Stimulated activated CD4-positive, alpha-beta T cell treated with anti-CD3 and anti-CD28 coated beads, Interleukin-12 subunit alpha, Interleukin-12 subunit beta, amount 100 ng/mL, for 48 hours (primary cell): ENCODE data around the gene NUAK1.
"Not testable (repeated sequence)": the region's sequence is repeated elsewhere in the genome, so short reads cannot be mapped to it uniquely, and the experiment has no call there.

ENCODE experiments used
- DNase-seq, 3 donors: peaks; one replicate each; pipeline ENCODE4 v3.0.0-alpha.2; 2020; ENCODE audit warnings: low read depth in 2 of 3, low spot score in 1 of 3

NUAK1 gene

DNA sequence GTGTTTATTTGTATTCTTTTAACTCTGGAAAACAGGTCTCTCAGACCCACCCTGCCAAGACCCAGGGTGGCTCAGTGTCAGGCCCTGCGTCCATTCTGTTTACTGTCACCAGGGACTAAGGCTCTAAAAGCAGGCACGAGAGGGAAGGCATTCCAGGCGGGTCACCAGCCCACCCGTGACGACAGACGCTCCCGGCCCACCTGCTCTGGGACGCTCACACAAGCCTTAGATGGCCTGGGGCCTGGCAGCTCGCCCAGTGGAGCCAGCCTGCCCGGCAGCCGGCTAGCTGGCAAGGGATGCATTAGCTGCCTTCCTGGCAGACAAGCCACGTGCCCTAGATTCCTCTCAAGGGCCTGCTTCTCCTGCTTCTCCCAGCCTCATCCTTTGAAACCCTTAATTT lies 9.2 kb upstream of the NUAK1 start:
- DNase-seq: no peak

DNA sequence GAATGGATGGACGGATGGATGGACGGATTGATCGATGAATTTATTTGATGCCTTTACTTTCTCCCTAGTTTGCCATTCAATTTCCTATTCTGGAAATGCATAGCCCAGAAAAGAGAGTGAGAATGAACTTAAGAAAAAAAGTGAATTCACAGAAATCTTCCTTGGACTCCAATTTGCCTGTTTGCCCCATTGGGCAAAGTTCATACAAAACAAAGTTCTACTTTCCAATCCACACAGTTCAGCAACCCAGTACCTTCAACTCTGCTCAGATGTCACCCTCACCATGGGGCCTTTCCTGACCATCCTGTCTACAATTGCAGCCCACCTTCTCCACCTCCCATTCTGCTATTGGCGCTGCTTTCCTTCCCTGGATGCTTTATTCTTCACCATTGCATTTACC lies 8.2 kb upstream of the NUAK1 start:
- no peak for DNase-seq

DNA sequence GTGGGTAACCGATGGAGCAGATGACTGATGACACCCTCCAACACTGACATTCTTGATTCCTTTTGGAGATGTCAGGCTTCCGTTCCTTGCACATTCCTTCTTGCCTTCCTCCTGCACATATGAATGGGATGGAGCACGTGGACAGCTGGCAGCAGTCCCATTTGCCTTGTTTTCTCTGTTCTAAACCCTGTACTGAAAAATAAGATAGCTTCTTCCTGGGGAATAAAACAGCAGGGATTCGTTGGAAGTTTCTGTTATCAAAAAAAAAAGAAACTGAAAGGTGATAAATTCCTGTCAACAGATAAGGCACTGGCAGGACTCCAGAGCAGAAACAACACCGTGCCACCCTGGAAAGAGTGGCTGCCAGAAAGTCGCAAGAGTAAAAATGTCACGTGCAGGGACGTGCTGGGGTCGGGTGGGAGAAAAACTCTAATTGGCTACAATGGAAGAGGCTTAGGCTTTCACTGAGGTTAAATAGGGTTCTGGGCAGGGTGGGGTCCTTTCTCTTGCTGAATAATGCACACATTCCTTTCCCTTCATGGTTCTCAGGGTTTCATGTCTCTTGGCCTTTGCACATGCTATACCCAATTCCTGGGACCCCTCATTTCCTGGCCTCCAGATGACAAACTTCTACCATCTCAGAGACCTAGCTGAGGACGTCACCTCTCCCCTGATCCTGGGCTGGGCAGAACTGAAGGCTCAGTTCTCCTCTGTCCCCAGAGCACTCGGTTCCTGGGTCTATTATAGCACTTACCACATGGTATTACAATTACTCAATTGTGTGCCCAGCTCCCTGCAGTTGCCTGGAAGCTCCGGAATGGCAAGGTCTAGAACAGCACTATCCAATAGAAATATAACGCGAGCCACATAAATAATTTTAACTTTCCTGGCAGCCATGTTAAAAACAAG lies 7.0 kb upstream of the NUAK1 start:
- no peak for DNase-seq

DNA sequence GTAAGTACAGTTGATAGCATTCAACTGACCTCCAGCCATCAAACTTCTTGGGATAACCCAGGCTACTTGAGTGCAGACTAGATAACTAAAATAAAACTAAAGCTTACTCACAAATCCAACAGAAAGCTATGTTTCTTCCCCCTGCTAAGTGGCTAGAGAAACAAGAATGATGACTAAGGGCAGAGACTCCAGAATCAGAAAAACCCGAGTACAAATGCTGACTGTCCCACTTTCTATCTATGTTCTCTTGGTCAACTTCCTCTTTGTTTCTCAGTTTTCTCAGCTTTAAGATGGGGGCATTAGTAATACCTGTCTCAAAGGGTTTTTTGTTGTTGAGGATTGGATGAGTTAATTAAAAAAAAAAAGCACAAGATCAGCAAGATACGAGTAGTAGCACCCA lies 6.1 kb upstream of the NUAK1 start:
- DNase-seq: no peak

DNA sequence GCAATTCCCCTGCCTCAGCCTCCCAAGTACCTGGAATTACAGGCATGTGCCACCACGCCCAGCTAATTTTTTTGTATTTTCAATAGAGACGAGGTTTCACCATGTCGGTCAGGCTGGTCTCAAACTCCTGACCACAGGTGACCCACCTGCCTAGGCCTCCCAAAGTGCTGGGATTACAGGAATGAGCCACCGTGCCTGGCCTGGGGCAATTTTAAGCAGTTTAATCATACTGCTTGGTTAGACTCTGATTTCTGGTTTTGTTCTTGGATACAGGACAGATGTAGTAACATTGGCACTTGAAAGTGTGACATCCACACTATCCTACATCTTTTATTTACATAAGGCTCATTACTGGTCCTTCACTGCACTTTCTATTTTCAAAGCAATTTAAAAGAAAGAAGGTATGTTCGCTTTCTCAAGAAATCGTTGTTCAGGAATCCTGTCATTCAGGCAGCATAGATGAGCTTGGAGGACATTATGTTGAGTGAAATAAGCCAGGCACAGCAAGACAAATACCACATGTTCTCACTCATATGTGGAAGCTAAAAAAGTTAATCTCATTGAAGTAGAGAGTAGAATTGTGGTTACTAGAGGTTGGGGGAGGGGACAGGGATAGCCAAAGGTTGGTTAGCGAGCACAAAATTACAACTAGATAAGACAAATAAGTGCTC lies 4.0 kb upstream of the NUAK1 start:
- no peak for DNase-seq

DNA sequence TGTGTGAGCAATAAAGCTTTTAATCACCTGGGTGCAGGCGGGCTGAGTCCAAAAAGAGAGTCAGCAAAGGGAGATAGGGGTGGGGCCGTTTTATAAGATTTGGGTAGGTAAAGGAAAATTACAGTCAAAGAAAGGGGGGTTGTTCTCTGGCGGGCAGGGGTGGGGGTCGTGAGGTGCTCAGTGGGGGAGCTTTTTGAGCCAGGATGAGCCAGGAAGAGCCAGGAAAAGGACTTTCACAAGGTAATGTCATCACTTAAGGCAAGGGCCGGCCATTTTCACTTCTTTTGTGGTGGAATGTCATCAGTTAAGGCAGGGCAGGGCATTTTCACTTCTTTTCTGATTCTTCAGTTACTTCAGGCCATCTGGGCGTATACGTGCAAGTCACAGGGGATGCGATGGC lies 3.2 kb upstream of the NUAK1 start:
- not testable (repeated sequence) for DNase-seq

DNA sequence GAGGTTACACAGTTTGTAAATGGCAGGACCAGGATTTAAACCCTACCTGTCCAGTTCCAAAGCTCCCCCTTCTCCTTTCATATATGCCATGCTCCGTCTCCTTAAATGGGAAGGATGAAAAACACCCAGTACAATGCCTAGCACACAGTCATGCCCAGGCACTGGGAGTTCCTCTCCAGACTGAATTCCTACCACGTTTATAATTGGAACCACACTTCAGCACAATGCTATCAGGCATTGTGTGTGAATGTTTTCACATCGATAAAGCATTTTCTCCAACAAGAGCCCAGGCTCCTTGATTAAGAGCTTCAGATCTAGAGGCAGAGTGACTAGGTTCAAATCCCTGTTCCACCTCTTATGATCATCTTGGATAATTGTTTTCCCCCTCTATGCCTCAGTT lies 2.7 kb upstream of the NUAK1 start:
- no peak for DNase-seq

DNA sequence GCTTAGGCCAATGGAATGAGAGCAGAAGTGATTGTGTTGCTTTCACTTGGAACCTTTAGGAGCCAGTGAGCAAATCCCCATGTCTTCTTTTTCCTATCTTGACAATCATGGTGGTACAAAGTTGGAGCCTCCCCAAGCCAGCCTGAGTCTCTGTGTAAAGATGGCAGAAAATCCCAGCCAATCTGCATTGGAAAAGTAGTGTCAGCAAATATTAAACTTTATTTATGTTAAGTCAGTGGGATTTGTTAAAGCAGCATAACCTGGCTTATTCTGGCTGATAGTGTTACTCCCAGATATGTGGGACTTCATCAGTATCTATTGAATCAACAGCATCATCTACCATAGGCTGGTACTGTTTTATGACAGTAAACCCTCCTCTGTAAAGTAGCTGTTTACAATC lies 2.2 kb upstream of the NUAK1 start:
- DNase-seq: no peak

DNA sequence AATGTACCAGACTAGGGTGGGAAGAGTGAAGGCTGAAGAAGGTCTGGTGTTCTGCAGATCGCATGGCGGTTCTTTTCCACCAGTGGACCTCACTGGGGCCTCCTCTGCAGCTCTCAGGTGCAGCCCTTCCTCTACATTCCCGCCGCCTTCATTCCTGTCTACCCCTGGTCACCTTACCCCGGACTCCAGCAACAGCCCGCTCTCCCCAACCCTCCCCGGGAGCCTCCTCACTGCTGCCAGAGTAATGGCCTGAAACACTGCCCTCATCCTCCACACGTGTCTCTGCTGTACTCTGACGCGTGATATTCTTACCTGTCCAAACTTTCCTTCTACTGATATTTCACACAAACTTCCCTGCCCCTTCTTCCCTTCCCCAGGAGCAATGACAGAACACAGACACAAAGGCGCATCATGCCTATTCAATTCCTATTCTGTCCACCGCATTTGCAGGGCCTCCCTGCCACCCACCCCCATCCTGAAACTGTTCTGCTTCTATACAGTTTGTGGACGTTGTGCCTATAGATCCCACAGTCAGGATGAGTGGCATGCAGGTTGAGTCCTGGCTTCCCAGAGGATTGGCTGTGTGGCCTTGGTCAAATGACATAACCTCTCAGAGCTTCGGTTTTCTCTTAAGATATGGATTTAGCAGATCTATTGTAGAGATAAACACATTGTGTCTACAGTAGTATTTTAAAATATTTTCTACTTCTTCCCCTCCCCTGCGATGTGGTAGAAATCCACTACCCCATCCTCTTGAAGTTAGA lies 1.7 kb upstream of the NUAK1 start:
- no peak for DNase-seq

DNA sequence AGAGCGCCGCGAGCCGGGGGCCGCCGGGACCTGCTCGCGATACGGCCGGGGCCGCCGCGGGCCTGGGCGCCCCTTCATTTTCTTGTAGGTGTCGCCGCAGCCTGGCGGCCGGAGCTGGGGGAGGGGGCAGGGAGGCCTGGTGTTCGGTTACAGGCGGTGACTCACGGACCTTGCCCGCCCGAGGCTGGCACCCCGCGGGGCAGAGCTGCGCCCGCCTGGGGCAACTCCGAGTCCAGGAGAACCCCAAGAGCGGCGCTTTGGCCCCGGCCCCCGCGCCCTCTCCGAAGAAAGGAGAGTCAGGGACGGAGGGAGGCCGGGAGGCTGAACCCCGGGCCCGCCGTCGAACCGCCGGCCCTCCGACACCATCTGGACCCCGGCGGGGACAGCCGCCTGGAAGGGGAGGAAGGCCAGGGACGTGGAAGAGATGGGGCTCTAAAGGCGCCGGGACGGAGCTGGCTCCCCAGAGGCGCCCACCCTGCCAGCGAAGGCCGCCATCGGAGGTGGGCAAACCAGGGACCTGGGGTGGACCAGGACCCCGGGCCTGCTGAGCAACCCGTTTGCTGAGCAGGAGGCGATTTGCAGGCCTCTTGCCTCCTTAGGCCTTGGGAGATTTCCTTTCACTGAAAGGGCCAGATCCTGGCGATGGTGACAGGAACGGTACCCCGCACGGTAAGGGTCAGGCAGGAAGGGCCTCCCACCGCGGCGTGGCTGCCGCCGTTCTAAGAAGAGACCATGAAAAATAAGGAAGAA lies 843 bp upstream of the NUAK1 start:
- DNase-seq: no peak

DNA sequence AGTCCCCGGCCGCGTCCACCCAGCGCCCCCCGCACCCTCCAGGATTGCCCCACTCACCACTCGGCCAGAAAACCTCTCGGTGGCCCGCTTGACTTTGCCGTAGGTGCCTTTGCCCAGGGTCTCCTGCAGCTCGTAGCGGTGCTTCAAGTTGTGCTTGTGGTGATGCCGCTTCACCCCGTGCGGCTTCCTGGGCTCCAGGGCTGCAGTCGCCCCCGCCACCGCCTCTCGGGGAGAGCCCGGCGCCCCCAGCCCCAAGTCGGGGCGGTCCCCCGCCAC lies 459 bp downstream of the NUAK1 start:
- no peak for DNase-seq

DNA sequence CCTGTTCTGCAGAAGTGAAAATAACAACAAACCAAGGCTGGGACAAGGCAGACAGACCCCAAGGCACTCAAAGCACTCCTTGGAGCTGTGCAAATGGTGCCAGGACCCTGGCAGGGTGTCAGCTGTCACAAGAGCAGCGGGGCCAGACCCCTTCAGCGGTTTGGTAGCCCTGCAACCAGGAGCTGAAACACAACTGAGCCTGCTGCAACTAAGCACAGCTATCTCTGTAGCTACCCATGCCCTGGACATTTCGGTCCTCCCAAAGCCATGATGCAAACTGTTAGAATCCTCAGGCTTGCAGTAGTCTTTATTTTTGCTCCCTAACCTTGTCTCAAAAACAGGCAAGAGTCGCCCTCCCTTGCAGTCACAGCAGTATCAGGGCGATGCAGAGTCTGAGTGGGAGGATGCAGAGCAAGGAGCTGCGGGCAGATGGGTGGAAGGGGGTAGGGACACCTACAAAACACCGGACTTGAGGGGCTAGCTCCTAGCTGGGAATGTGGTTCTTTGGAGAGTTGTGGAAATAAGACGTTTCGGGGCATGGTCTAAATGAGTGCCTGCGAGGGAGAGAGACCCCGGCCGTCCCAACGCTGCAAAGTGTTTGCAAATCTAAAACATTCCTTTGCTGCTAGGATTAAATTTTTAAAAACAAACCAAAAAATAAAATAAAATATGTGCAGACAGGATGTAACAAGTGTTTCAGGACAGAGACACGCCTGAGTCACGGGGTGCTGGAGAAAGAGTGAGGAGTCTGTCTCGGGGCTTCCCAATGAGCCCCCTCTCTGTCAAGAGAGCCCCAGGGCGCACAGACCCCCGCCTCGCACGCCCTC lies 1.0 kb downstream of the NUAK1 start:
- DNase-seq: no peak

DNA sequence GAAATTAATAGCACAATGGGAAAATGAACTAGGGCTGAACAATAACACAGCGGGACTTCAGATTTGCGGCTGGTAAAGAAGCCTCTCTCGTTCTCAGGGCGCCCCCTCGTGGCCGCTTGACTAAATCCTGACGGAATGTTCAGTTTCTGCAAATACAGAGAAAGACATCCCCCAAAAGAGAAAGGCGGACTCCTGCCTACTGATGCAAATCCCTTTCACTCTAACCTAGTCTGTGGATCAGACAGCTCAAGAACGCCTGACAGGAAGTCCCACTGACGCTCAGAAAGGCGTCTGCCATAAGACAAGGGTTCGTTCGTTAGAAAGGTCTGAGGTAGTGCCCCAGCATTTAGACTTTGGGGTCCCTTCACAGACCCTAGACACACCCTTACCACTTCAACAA lies 2.5 kb downstream of the NUAK1 start:
- DNase-seq: peak; percentile 51 to 74 (median 73)

DNA sequence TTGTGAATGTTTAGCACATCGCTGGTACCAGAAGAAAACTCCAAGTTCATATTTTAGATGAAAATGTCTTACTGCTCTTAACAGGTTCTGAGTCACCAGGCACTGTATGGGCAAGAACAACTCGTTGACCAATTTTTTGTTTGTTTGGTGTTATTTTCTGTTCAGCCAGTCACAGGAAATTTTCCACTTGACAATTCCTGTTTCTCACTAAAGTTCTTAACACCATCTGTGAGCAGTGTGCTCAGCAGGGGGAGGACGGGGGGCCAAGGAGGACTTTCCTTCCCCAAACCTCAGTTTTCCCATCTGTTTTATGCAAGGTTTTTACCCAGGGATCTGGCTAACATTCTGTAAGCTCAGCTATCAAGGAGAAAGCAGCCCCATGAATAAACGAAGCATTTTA lies 3.0 kb downstream of the NUAK1 start:
- DNase-seq: no peak

DNA sequence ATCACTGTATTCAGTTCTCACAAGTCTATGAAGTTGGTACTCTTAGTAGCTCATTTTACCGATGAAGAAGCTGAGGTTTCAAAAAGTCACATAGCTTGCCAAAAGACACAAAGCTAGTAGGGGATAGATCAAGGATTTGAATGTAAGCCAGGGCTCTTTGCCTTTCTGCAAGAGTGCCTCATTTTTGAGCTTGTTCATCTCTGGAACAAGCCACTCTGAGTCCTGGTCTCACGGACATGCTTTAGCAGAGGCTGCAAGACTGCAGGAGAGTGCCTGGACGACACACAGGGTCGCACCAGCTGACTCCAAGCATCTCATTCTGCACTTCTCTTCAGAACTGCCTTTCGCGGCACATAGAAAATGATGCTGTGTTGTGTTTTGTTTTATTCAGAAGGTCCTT lies 3.7 kb downstream of the NUAK1 start:
- DNase-seq: no peak

DNA sequence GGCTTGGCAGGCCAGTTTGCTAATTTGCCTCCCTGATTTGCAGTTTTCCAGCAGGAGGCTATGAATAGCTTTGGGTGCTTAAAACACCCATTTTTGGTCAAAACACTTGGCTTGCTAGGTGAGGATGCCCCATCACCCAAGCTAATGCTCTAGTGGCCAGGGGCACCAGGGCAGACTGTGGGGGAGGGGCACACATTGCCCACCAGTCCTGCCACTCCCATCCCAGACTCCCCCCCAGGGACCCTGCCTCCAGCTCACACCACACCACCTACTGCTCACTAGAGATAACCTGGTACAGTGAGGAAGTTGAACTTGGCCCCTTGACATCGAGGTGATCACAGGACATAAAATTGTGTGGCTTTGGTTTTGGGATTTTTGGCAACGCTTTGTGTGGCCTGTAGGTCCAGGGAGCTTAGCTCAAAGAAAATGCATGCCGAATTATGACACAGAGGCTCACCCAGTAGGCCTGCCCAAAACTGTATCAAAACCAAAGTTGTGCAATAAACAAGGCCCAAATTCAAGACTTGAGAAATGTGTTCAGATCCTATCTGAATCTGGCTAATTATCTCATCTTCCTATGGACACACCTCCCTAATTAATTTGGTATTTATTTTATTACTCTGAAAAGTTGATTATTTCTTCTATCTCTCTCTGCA lies 4.3 kb downstream of the NUAK1 start:
- DNase-seq: no peak

DNA sequence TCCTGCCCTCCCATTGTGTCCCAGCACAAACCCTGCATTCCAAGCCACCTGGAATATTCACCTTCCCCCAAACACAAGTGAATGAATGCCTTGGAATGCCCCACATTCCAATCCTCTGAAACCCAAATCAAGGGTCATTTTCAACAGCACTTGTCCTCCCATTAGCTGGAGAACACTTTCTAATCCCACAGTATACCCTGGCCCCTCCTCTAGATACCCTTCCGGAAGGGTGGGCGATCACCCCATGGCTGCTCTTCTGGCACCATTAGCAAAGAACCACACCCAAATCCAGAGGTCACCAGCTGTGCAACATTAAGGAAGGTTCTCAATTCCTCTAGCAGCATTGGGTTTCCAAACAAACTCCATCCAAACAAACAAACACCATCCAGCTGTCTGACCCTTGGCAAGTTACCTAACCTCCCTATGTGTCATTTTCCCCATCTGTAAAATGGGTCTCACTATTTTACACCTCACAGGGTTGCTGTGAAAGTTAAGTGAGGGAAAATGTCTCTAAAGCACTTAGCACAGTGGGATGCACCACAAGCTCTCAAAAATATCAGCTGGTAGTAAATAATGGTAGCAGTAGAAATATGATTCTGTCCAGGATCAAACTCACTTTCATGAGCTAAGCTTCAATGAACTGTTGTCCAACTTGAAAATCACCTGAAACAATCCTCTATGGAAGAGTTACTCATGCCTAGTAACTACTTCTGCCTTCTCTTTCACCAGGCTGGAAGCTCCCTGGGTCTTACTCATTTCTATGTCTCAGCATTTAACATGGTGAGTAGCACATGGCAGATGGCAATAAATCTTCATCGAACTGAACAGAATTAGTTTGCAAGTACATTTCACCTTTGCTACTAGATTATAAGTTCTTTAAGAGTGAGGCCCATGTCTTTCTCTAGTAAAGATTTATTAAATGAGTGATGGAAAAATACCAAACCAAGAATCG lies 5.3 kb downstream of the NUAK1 start:
- DNase-seq: no peak

DNA sequence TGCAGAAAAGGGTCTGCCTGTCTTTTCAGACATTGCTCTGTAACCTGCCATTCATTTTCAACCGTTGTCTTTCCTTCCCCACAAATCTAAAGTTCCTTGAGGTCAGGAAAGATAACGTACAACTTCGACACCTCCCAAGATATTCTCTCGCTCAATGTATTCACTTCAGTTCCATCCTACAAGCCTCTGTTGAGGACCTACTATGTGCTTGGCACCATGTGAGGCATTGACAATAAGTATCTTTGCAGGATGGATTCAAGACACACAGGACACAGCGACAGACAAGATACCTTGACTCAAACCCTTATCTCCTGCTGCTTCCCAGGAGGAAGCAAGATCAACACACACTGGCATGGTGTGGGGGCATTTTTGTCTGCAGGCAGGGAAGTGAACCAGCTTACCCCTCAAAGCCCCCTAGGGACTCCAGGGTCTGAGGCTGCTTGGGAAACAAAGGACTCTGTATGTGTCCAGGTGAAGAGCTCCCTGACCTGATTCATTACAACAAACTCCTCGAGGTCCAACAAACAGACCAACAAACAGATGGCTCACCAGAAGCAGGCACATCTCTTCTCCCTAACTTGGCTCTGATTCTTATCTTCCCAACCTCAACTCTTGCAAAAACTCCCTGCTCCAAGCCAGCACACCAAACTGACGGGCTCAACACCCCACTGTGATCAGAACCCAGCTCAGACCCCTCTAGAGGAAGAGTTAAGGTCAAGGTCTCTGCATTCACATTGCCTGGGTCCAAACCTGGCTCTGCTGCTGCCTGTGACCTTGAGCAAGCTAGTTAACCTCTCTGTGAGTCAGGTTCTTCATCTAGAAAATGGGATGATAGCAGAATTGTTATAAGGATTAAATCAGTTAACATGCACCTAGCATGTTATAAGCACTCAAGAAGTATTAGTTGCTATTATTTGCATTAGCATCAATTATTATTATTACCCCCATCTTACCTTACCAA lies 6.3 kb downstream of the NUAK1 start:
- DNase-seq: no peak
